ENCODE data around the gene RNF225. TPM values are rescaled to one million over a fixed set of nuclear protein-coding genes. Genes with fewer than 3 reads are reported as not detected.
A peak's percentile ranks its signal among the peaks of the same experiment; 100 is the strongest.

The RNF225 gene
- total RNA-seq, 2 experiments from 2014 or later, result 1.7 to 2.1 TPM

DNA sequence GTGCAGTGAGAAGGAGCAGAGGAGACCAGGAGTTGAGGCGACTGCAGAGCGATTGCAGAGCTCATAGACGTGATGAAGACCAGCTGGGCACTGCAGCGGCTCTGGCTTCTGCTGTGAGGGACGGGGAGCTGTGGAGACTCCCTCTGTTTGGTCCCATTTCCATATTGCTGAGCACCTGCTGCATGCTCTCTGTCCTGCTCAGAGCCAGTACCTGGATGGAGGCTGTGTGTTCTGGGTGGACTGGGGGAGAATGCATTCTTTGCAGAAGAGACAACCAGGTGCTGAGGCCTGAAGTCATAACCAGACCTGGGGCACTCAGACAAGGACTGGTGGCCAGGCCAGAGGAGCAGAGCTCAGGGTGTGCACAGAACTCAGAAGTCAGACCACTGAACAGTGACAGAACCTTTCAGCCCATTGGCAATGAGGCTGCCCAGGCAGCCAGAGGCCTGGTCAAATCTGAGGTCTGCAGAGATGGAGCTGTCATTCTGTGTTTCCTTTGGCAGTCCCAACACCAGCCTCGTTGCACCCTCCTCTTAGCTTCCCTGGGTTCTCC, 40.9 kb upstream of the RNF225 start:
- Histone ChIP-seq H3K36me3 (ENCODE audit: insufficient read depth, low read length) (peaks cover 5% of the 10 kb centered on the region; the same call in 1 of the 2 replicates), H3K9me3 (ENCODE audit: low read length) (no peaks in the 10 kb centered on the region), H2AFZ (ENCODE audit: low read length) (no peak overlapping the region), H3K79me2 (ENCODE audit: insufficient read depth, low read depth, low read length) (no peaks in the 10 kb centered on the region), H3K4me2 (ENCODE audit: low read length) (no peak overlapping the region), H3K4me3 (ENCODE audit: low read depth, low read length, poor library complexity, severe bottlenecking) (no peak overlapping the region), H4K20me1 (ENCODE audit: insufficient read depth, low read length) (no peaks in the 10 kb centered on the region), H3K9me2 (ENCODE audit: insufficient read depth, low read length) (no peaks in the 10 kb centered on the region), H3K4me1 (ENCODE audit: insufficient read depth, low read length, poor library complexity, severe bottlenecking) (peaks cover 2% of the 10 kb centered on the region), H3K27ac (ENCODE audit: low read depth, low read length, poor library complexity, severe bottlenecking) (no peak overlapping the region)
- TF ChIP-seq EZH2phosphoT487 (IDR thresholded peaks at IDR 0.05; ENCODE audit: borderline replicate concordance, low read depth, low read length) (no peak), CTCF (conservative IDR thresholded peaks at IDR 0.05; ENCODE audit: low read length) (no peak)
- BruUV-seq (replicated peaks), result TSS peak; percentile 39
- DNase-seq (ENCODE audit: low spot score), result no peak
- ChIA-PET CTCF (ENCODE audit: unreplicated experiment) (interaction anchor here (0.6 kb wide), 1 partner anchor 30 kb away, joined by 10 read pairs; no protein-coding TSS in a partner anchor), POLR2A (interaction anchor here (1.4 kb wide), 1 partner anchor 9 kb away, joined by 4 read pairs; the partner anchor contains the start of gene ZNF497)
- intact Hi-C loops (cut with micrococcal nuclease; ENCODE audit: unreplicated experiment), result no loop called here

- intact Hi-C loops (cut with micrococcal nuclease; ENCODE audit: unreplicated experiment), result no loop called here
- TF ChIP-seq CTCF (conservative IDR thresholded peaks at IDR 0.05; ENCODE audit: low read length) (no peak), EZH2phosphoT487 (IDR thresholded peaks at IDR 0.05; ENCODE audit: borderline replicate concordance, low read depth, low read length) (no peak)
- no peaks in the 10 kb centered on the region for H4K20me1 ChIP-seq (ENCODE audit: insufficient read depth, low read length)
- no peaks in the 10 kb centered on the region for H3K79me2 ChIP-seq (ENCODE audit: insufficient read depth, low read depth, low read length)
- no peak overlapping the region for H3K4me3 ChIP-seq (ENCODE audit: low read depth, low read length, poor library complexity, severe bottlenecking)
- H3K36me3 ChIP-seq (ENCODE audit: insufficient read depth, low read length), result peaks cover 5% of the 10 kb centered on the region; the same call in 1 of the 2 replicates
- no peaks in the 10 kb centered on the region for H3K9me2 ChIP-seq (ENCODE audit: insufficient read depth, low read length)
- CTCF ChIA-PET (ENCODE audit: unreplicated experiment), result no interaction called here
- DNase-seq (ENCODE audit: low spot score), result no peak
- H3K9me3 ChIP-seq (ENCODE audit: low read length), result no peaks in the 10 kb centered on the region
- H2AFZ ChIP-seq (ENCODE audit: low read length), result no peak overlapping the region
- no peak overlapping the region for H3K27ac ChIP-seq (ENCODE audit: low read depth, low read length, poor library complexity, severe bottlenecking)
- no TSS peak for BruUV-seq (replicated peaks)
- POLR2A ChIA-PET, result interaction anchor here (1.4 kb wide), 1 partner anchor 8 kb away, joined by 4 read pairs; the partner anchor contains the start of gene ZNF497
- no peaks in the 10 kb centered on the region for H3K4me1 ChIP-seq (ENCODE audit: insufficient read depth, low read length, poor library complexity, severe bottlenecking)
- no peak overlapping the region for H3K4me2 ChIP-seq (ENCODE audit: low read length)
Measured at GRCh38 chr19:58355215-58355796, 40.1 kb upstream of the RNF225 start.

All from OCI-LY7 (cell line).